Tibial nerve (tissue), 4 donors: ENCODE results near the gene CNTNAP4. TPM values are rescaled to one million over a fixed set of nuclear protein-coding genes. Genes with fewer than 3 reads are reported as not detected.

ENCODE experiments used
- DNase-seq, 2 donors: peaks; one replicate each; pipeline ENCODE4 v3.0.0-alpha.2; 2019; ENCODE audit warnings: low spot score in 2 of 2
- H3K27ac ChIP-seq, 4 donors: fragments of 200-600 bp; sonication (generic) in 3 of 4; one replicate each; pipeline ENCODE4 v1.5.1; 2017 to 2019; ENCODE audit warnings: mild to moderate bottlenecking in 1 of 4
- H3K27me3 ChIP-seq, 2 donors: fragments of 200-600 bp; sonication (generic) in 1 of 2; one replicate each; pipeline versions ENCODE4 v1.5.1 to v1.6.0; 2017 to 2019
- H3K36me3 ChIP-seq, 3 donors: fragments of 200-600 bp; sonication (generic); one replicate each; pipeline ENCODE4 v1.5.1; 2018 to 2019
- H3K4me1 ChIP-seq, 4 donors: fragments of 200-600 bp; sonication (generic) in 3 of 4; one replicate each; pipeline ENCODE4 v1.5.1; 2017 to 2019
- H3K4me3 ChIP-seq, 4 donors: fragments of 200-600 bp; sonication (generic) in 3 of 4; one replicate each; pipeline ENCODE4 v1.5.1; 2017 to 2019; ENCODE audit warnings: mild to moderate bottlenecking in 1 of 4, moderate library complexity in 1 of 4
- H3K9me3 ChIP-seq, 4 donors: fragments of 200-600 bp; sonication (generic) in 3 of 4; one replicate each; pipeline ENCODE4 v1.5.1; 2017 to 2019
- CTCF ChIP-seq, 5 experiments: fragments of 200-600 bp in 3 of 5; fragments of 450-650 bp in 2 of 5; sonication (generic) in 3 of 5; IDR thresholded peaks; one replicate each; pipeline ENCODE4 v1.5.1; 2016 to 2019; ENCODE audit warnings: antibody characterized with exemption in 5 of 5, mild to moderate bottlenecking in 3 of 5, moderate library complexity in 2 of 5
- EP300 ChIP-seq, 2 donors: sonication (generic); formaldehyde crosslinking; IDR thresholded peaks; one replicate each; pipeline ENCODE4 v1.6.1; 2017; ENCODE audit warnings: antibody characterized with exemption in 2 of 2, mild to moderate bottlenecking in 1 of 2
- POLR2A ChIP-seq, 2 donors: fragments of 450-650 bp; IDR thresholded peaks; one replicate each; pipeline ENCODE4 v1.6.1; 2017; ENCODE audit warnings: antibody characterized with exemption in 2 of 2, mild to moderate bottlenecking in 2 of 2, moderate library complexity in 2 of 2
- WGBS, 2 donors: methylation state at CpG; one replicate each; pipeline ENCODE4 v1.1.5; 2018; 5-methylcytosine and 5-hydroxymethylcytosine counted together
- total RNA-seq, 4 donors: library from RNA; depleted of rRNA; stranded (reverse); fragments of >200 nt; gene quantifications; one replicate each; pipeline ENCODE4 v1.1.0, GENCODE V29; 2016

CNTNAP4 gene
- total RNA-seq, 4 donors from 2014 or later: 0.22 to 0.30 TPM; not detected in 2

- H3K4me1 ChIP-seq: peaks cover 0 to 4% (median 0%) of the 10 kb centered on the region in 4 donors
- no peak overlapping the region for H3K4me3 ChIP-seq
- TF ChIP-seq POLR2A (IDR thresholded peaks at IDR 0.05): no peak
- TF ChIP-seq CTCF (IDR thresholded peaks at IDR 0.05): no peak
- no peak for TF ChIP-seq EP300 (IDR thresholded peaks at IDR 0.05)
- no peaks in the 10 kb centered on the region for H3K9me3 ChIP-seq
- H3K27me3 ChIP-seq: no peaks in the 10 kb centered on the region
- H3K27ac ChIP-seq: no peak overlapping the region
- no peaks in the 10 kb centered on the region for H3K36me3 ChIP-seq
- no peak for DNase-seq
- WGBS, 2 donors: 76 to 82% methylated on average over 4 of the region's 4 CpGs
Measured at GRCh38 chr16:76478105-76478504, 200.9 kb downstream of the CNTNAP4 start.

- H3K27ac ChIP-seq: peak overlapping the region in 2 of 4 donors; percentile 13 to 66
- no peak overlapping the region for H3K4me3 ChIP-seq
- no peaks in the 10 kb centered on the region for H3K4me1 ChIP-seq
- H3K36me3 ChIP-seq: no peaks in the 10 kb centered on the region
- H3K27me3 ChIP-seq: no peaks in the 10 kb centered on the region
- TF ChIP-seq EP300 (IDR thresholded peaks at IDR 0.05) (no peak), POLR2A (IDR thresholded peaks at IDR 0.05) (no peak), CTCF (IDR thresholded peaks at IDR 0.05) (no peak)
- no peaks in the 10 kb centered on the region for H3K9me3 ChIP-seq
- WGBS, 2 donors: 24 to 47% methylated on average over 8 of the region's 8 CpGs
- no peak for DNase-seq
Measured at GRCh38 chr16:76483307-76483909, 206.2 kb downstream of the CNTNAP4 start.

- Histone ChIP-seq H3K27ac (peak overlapping the region in 1 of 4 donors; percentile 13), H3K27me3 (no peaks in the 10 kb centered on the region), H3K9me3 (no peaks in the 10 kb centered on the region), H3K36me3 (no peaks in the 10 kb centered on the region), H3K4me1 (no peaks in the 10 kb centered on the region), H3K4me3 (no peak overlapping the region)
- TF ChIP-seq EP300 (IDR thresholded peaks at IDR 0.05) (no peak), POLR2A (IDR thresholded peaks at IDR 0.05) (no peak), CTCF (IDR thresholded peaks at IDR 0.05) (no peak)
- no peak for DNase-seq
- 56 to 62% methylated on average over 1 of the region's 1 CpG for WGBS, 2 donors
Measured at GRCh38 chr16:76484020-76484419, 206.8 kb downstream of the CNTNAP4 start.

- no peaks in the 10 kb centered on the region for H3K27me3 ChIP-seq
- no peak overlapping the region for H3K27ac ChIP-seq
- no peaks in the 10 kb centered on the region for H3K36me3 ChIP-seq
- no peak for DNase-seq
- no peak overlapping the region for H3K4me3 ChIP-seq
- no peaks in the 10 kb centered on the region for H3K9me3 ChIP-seq
- WGBS, 2 donors: 82 to 87% methylated on average over 1 of the region's 1 CpG
- H3K4me1 ChIP-seq: no peaks in the 10 kb centered on the region
- TF ChIP-seq CTCF (IDR thresholded peaks at IDR 0.05) (no peak), POLR2A (IDR thresholded peaks at IDR 0.05) (no peak), EP300 (IDR thresholded peaks at IDR 0.05) (no peak)
Measured at GRCh38 chr16:76486740-76487139, 209.5 kb downstream of the CNTNAP4 start.

- WGBS, 2 donors: 75% methylated on average over 6 of the region's 6 CpGs
- no peak for TF ChIP-seq CTCF (IDR thresholded peaks at IDR 0.05)
- no peak for TF ChIP-seq POLR2A (IDR thresholded peaks at IDR 0.05)
- TF ChIP-seq EP300 (IDR thresholded peaks at IDR 0.05): no peak
- H3K36me3 ChIP-seq: no peaks in the 10 kb centered on the region
- no peaks in the 10 kb centered on the region for H3K4me1 ChIP-seq
- H3K9me3 ChIP-seq: no peaks in the 10 kb centered on the region
- H3K27ac ChIP-seq: no peak overlapping the region
- no peaks in the 10 kb centered on the region for H3K27me3 ChIP-seq
- no peak for DNase-seq
- H3K4me3 ChIP-seq: no peak overlapping the region
Measured at GRCh38 chr16:76487411-76488064, 210.3 kb downstream of the CNTNAP4 start.
